WTC11 (cell line): ENCODE data around the gene ARL9. TPM values are rescaled to one million over a fixed set of nuclear protein-coding genes. Genes with fewer than 3 reads are reported as not detected.

Source experiments
- ATAC-seq: fragments of 200-7000 bp; cut with Tn5 transposase; 2 replicates; pipeline ENCODE4 v1.10.0; 2021; ENCODE audit warnings: mild to moderate bottlenecking, moderate library complexity
- CTCF ChIA-PET: fragments of 300-600 bp; sonication (Branson Sonifier 250); formaldehyde crosslinking; loops from one replicate; lab custom pipeline; 2021; ENCODE audit warnings: antibody characterized with exemption; lab: Charles Lee
- POLR2A ChIA-PET: fragments of 350-600 bp; sonication (Branson Sonifier 250); formaldehyde crosslinking; loops from one replicate; lab custom pipeline; 2021; ENCODE audit warnings: antibody characterized with exemption; lab: Charles Lee
- DNase-seq: peaks from one replicate; pipeline ENCODE4 v3.0.0; 2021; ENCODE audit warnings: low spot score
- H3K27ac Mint-ChIP-seq: 2 replicates; pipeline ENCODE4 v1.8.0; 2021; ENCODE audit warnings: mixed read lengths
- H3K27me3 Mint-ChIP-seq: 2 replicates; pipeline ENCODE4 v1.8.0; 2021; ENCODE audit warnings: low read depth, mild to moderate bottlenecking, moderate library complexity, mixed read lengths
- H3K36me3 Mint-ChIP-seq: 2 replicates; pipeline ENCODE4 v1.8.0; 2021; ENCODE audit warnings: mixed read lengths
- H3K4me1 Mint-ChIP-seq: 2 replicates; pipeline ENCODE4 v1.8.0; 2022; ENCODE audit warnings: mixed read lengths
- H3K4me3 Mint-ChIP-seq: 2 replicates; pipeline ENCODE4 v1.8.0; 2021; ENCODE audit warnings: mild to moderate bottlenecking, moderate library complexity, mixed read lengths
- H3K9me3 Mint-ChIP-seq: 2 replicates; pipeline ENCODE4 v1.8.0; 2021; ENCODE audit warnings: mixed read lengths
- ELF4 ChIP-seq: sonication (generic); formaldehyde crosslinking; IDR thresholded peaks from 2 replicates; pipeline ENCODE4 v1.8.1; 2022; ENCODE audit warnings: low read depth, mild to moderate bottlenecking, moderate library complexity, missing genetic modification reagents
- FOXJ3 ChIP-seq: sonication (generic); formaldehyde crosslinking; IDR thresholded peaks from 2 replicates; pipeline ENCODE4 v1.9.0; 2021; ENCODE audit warnings: missing genetic modification reagents, mild to moderate bottlenecking, borderline replicate concordance
- GABPB1 ChIP-seq: sonication (generic); formaldehyde crosslinking; IDR thresholded peaks from 2 replicates; pipeline ENCODE4 v1.8.1; 2023; ENCODE audit warnings: mild to moderate bottlenecking, missing genetic modification reagents
- KAT7 ChIP-seq: sonication (generic); formaldehyde crosslinking; IDR thresholded peaks from 2 replicates; pipeline ENCODE4 v1.8.1; 2023; ENCODE audit warnings: missing genetic modification reagents, mild to moderate bottlenecking, borderline replicate concordance
- SMAD3 ChIP-seq: sonication (generic); formaldehyde crosslinking; IDR thresholded peaks from 2 replicates; pipeline ENCODE4 v1.8.0; 2022; ENCODE audit warnings: missing genetic modification reagents, mild to moderate bottlenecking, borderline replicate concordance
- SMAD4 ChIP-seq: sonication (generic); formaldehyde crosslinking; IDR thresholded peaks from 2 replicates; pipeline ENCODE4 v1.8.0; 2022; ENCODE audit warnings: mild to moderate bottlenecking, missing genetic modification reagents
- TEAD1 ChIP-seq: sonication (generic); formaldehyde crosslinking; IDR thresholded peaks from 2 replicates; pipeline ENCODE4 v1.8.0; 2022; ENCODE audit warnings: mild to moderate bottlenecking, missing genetic modification reagents
- ZNF138 ChIP-seq: sonication (generic); formaldehyde crosslinking; conservative IDR thresholded peaks from 2 replicates; pipeline ENCODE4 v1.8.1; 2022; ENCODE audit warnings: mild to moderate bottlenecking, moderate library complexity, missing genetic modification reagents
- ZNF232 ChIP-seq: sonication (generic); formaldehyde crosslinking; IDR thresholded peaks from 2 replicates; pipeline ENCODE4 v1.8.0; 2022; ENCODE audit warnings: mild to moderate bottlenecking, missing genetic modification reagents
- ZNF263 ChIP-seq: sonication (generic); formaldehyde crosslinking; IDR thresholded peaks from 2 replicates; pipeline ENCODE4 v1.8.1; 2022; ENCODE audit warnings: low read depth, mild to moderate bottlenecking, moderate library complexity, missing genetic modification reagents
- ZNF317 ChIP-seq: sonication (generic); formaldehyde crosslinking; IDR thresholded peaks from 2 replicates; pipeline ENCODE4 v1.8.1; 2023; ENCODE audit warnings: low read depth, mild to moderate bottlenecking, moderate library complexity, missing genetic modification reagents, borderline replicate concordance
- ZNF671 ChIP-seq: fragments of 250-450 bp; sonication (Bioruptor Pico); IDR thresholded peaks from 2 replicates; pipeline ENCODE4 v1.8.0; 2021; ENCODE audit warnings: mild to moderate bottlenecking
- total RNA-seq: library from RNA; stranded (reverse); gene quantifications from 3 replicates; pipeline ENCODE4 v1.2.3, GENCODE V29; 2021
- TF ChIP-seq, protein P1 (sequence below): fragments of 250-450 bp; sonication (Bioruptor Pico); IDR thresholded peaks from 2 replicates; pipeline ENCODE4 v1.9.0; 2021; ENCODE audit warnings: moderate library complexity, mild to moderate bottlenecking, inconsistent platforms, borderline replicate concordance
- TF ChIP-seq, protein P2 (sequence below): sonication (generic); formaldehyde crosslinking; IDR thresholded peaks from 2 replicates; pipeline ENCODE4 v1.8.1; 2023; ENCODE audit warnings: mild to moderate bottlenecking, missing genetic modification reagents
- TF ChIP-seq, protein P3 (sequence below): sonication (generic); formaldehyde crosslinking; IDR thresholded peaks from 2 replicates; pipeline ENCODE4 v1.8.0; 2022; ENCODE audit warnings: mild to moderate bottlenecking, missing genetic modification reagents
- TF ChIP-seq, protein P4 (sequence below): sonication (generic); formaldehyde crosslinking; IDR thresholded peaks from 2 replicates; pipeline ENCODE4 v1.8.1; 2022; ENCODE audit warnings: missing genetic modification reagents, borderline replicate concordance
- TF ChIP-seq, protein P5 (sequence below): fragments of 250-450 bp; sonication (Bioruptor Pico); conservative IDR thresholded peaks from 2 replicates; pipeline ENCODE4 v1.9.0; 2021; ENCODE audit warnings: mild to moderate bottlenecking

Gene ARL9
- total RNA-seq, 1 experiment from 2014 or later = 0.48 TPM

DNA sequence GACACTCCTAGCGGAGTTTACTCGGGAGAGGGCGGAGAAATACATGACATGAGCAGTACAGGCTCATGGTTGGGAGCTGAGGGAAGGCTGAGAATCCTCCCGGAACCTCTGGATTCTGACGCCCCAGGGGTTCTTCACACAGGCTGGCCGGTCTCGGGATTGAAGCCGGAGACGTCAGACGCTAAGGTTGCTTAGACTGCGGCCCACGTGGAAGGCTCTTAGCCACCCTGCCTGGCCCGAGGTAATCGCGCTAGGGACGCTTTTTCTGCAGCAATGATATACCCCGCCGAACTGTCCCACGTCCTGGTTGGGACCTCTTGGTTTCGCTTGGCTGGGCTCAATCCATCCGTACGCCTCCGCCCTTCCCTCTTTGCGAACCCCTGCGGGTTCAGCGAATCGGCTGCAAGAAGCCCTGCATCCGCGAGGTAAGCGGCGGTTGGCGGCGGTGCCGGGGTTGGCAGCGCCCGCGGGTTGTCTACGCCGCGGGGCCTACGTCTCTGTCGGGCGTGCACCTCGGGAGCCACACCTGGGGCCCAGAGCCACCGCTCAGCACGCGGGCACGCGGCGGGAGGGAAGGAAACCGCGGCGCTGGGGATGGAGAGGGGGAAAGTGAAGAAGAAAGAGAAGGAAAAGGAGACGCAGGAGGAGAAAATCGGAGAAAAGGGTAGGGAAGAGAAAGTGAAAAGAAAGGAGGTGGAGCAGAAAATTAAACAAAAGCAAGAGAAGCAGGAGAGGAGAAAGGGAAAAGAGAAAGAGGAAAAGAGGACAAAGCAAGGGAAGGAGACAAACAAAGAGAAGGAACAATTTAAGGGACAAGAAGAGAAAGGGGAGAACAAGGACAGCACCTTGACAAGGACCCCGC is at the start of gene ARL9 (continued):
- TF ChIP-seq, protein P1, sequence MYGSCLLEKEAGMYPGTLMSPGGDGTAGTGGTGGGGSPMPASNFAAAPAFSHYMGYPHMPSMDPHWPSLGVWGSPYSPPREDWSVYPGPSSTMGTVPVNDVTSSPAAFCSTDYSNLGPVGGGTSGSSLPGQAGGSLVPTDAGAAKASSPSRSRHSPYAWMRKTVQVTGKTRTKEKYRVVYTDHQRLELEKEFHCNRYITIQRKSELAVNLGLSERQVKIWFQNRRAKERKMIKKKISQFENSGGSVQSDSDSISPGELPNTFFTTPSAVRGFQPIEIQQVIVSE (CRISPR knock-in tag) = no peak
- no peak for TF ChIP-seq ZNF138
- no peak for TF ChIP-seq ELF4 (CRISPR knock-in tag)
- 0 out of 2 replicates have a peak, but pooled peaks have one; percentile 8 for TF ChIP-seq ZNF317 (CRISPR knock-in tag)
- TF ChIP-seq SMAD4 = peak; percentile 71; the same call in 1 of the 2 replicates
- TF ChIP-seq, protein P2, sequence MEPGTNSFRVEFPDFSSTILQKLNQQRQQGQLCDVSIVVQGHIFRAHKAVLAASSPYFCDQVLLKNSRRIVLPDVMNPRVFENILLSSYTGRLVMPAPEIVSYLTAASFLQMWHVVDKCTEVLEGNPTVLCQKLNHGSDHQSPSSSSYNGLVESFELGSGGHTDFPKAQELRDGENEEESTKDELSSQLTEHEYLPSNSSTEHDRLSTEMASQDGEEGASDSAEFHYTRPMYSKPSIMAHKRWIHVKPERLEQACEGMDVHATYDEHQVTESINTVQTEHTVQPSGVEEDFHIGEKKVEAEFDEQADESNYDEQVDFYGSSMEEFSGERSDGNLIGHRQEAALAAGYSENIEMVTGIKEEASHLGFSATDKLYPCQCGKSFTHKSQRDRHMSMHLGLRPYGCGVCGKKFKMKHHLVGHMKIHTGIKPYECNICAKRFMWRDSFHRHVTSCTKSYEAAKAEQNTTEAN (CRISPR knock-in tag) = peak; percentile 83; the same call in 1 of the 2 replicates
- TF ChIP-seq, protein P3, sequence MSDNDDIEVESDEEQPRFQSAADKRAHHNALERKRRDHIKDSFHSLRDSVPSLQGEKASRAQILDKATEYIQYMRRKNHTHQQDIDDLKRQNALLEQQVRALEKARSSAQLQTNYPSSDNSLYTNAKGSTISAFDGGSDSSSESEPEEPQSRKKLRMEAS = peak; percentile 59; the same call in 1 of the 2 replicates
- TF ChIP-seq SMAD3 (CRISPR knock-in tag) = no peak
- TF ChIP-seq, protein P4, sequence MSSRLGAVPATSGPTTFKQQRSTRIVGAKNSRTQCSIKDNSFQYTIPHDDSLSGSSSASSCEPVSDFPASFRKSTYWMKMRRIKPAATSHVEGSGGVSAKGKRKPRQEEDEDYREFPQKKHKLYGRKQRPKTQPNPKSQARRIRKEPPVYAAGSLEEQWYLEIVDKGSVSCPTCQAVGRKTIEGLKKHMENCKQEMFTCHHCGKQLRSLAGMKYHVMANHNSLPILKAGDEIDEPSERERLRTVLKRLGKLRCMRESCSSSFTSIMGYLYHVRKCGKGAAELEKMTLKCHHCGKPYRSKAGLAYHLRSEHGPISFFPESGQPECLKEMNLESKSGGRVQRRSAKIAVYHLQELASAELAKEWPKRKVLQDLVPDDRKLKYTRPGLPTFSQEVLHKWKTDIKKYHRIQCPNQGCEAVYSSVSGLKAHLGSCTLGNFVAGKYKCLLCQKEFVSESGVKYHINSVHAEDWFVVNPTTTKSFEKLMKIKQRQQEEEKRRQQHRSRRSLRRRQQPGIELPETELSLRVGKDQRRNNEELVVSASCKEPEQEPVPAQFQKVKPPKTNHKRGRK = peak; percentile 99
- peak; percentile 55; the same call in 1 of the 2 replicates for TF ChIP-seq ZNF232 (CRISPR knock-in tag)
- 0 out of 2 replicates have a peak, but pooled peaks have one; percentile 61 for TF ChIP-seq KAT7
- 0 out of 2 replicates have a peak, but pooled peaks have one; percentile 16 for TF ChIP-seq TEAD1 (CRISPR knock-in tag)

DNA sequence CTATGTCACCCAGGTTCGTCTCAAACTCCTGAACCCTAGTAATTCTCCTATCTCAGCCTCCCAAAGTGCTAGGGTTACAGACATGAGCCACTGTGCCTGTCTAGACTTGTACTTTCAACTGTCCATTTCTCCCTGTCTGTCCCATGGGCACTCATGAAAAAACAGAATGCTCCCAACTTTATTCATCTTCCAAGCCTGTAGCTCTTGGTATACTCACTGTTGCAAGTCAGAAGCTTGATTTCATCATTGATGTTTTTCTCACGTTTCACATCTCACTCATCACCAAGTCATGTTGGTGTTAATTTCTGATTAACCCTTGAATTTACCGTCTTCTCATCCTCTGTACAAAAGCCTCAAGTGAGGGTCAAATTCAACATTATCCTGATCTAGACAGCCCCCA is 45.5 kb upstream of the ARL9 start:
- ChIA-PET CTCF (no interaction called here), POLR2A (no interaction called here)
- DNase-seq (no peak), ATAC-seq (no peak)
- H3K4me3 Mint-ChIP-seq = no peak overlapping the region
- no peaks in the 10 kb centered on the region for H3K27me3 Mint-ChIP-seq
- peak overlapping the region; percentile 31 for H3K27ac Mint-ChIP-seq
- H3K36me3 Mint-ChIP-seq = peaks cover 68% of the 10 kb centered on the region
- no peaks in the 10 kb centered on the region for H3K9me3 Mint-ChIP-seq
- TF ChIP-seq GABPB1 = peak; percentile 42; the same call in 1 of the 2 replicates
- TF ChIP-seq ZNF263 = no peak
- H3K4me1 Mint-ChIP-seq = peaks cover 5% of the 10 kb centered on the region; the same call in 1 of the 2 replicates

DNA sequence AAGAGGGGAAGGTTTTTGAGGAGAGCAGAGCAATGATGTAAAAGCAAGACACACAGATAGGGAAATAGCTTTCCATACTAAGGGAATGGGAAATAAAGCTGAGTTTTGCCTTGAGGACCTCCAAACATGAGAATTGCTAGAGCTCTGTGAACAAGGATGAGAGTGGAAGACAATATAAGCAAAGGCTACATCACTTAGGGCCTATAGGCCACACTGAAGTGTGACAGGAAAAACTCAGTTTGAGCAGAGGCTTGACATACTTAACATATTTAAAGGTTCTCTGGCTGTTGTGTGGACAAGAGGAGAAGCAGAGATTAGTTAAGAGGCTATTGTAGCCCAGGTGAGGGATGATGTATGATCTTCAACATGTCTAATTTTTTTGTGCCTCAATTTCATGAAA is 43.4 kb upstream of the ARL9 start:
- DNase-seq = no peak
- Mint-ChIP-seq H3K36me3 (peaks cover 48% of the 10 kb centered on the region), H3K27me3 (no peaks in the 10 kb centered on the region), H3K4me3 (no peak overlapping the region), H3K4me1 (peaks cover 15% of the 10 kb centered on the region), H3K27ac (peak overlapping the region; percentile 89), H3K9me3 (no peaks in the 10 kb centered on the region)
- POLR2A ChIA-PET = no interaction called here
- CTCF ChIA-PET = no interaction called here
- no peak for ATAC-seq
- no peak for TF ChIP-seq FOXJ3 (CRISPR knock-in tag)

DNA sequence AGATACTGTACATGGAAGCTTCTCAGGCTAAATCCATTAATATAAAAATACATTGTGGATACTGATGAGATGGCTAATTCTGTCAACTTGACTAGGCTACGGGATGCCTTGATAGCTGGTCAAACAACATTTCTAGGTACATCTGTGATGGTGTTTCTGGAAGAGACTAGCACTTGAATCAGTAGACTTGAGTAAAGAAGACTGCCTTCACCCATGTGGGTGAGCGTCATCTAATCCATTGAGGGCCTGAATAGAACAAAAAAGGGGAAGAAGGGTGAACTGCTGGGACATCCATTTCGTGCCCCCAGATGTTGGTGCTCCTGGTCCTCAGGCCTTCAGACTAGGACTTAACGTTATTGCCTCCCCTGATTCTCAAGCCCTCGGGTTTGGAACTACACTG is 41.9 kb upstream of the ARL9 start:
- Mint-ChIP-seq H3K36me3 (peaks cover 37% of the 10 kb centered on the region), H3K27ac (no peak overlapping the region), H3K4me3 (no peak overlapping the region), H3K9me3 (no peaks in the 10 kb centered on the region), H3K4me1 (peaks cover 23% of the 10 kb centered on the region), H3K27me3 (no peaks in the 10 kb centered on the region)
- POLR2A ChIA-PET = interaction anchor here (0.7 kb wide), 1 partner anchor 445 kb away, joined by 5 read pairs; no protein-coding TSS in a partner anchor
- ATAC-seq (no peak), DNase-seq (no peak)
- CTCF ChIA-PET = no interaction called here
- 0 out of 2 replicates have a peak, but pooled peaks have one; percentile 60 for TF ChIP-seq ZNF671
- TF ChIP-seq, protein P5, sequence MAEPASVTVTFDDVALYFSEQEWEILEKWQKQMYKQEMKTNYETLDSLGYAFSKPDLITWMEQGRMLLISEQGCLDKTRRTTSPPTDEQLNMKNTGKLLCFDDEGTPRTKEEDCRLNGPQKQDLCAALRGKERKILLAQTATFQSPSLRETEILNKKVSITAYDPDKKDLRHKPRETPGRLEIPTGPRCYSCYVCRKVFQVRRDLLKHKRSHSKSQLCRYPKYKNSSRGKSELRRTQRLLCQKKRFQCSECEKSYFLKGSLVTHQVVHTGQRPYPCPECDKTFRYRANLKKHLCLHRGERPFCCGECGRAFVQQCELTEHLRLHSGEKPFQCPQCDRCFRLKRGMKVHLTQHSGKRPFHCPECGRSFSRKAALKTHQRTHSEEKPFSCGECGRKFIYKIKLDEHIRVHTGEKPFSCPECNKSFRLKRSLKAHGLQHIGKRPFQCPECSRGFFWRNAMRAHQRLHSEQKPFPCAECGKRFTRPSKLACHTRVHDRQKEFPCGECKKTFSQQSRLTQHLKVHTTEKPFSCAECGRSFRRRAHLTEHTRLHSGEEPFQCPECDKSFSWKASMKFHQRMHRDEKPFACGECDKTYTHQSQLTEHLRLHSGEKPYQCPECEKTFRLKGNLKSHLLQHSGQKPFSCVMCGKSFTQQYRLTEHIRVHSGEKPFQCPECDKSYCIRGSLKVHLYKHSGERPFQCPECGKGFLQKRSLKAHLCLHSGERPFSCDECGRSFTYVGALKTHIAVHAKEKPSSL (CRISPR knock-in tag) = no peak
